HCEC 1CT (cell line): ENCODE measurements around the gene TMEM239.
"Not testable (repeated sequence)": the region's sequence is repeated elsewhere in the genome, so short reads cannot be mapped to it uniquely, and the experiment has no call there.

Source experiments
- DNase-seq: peaks from one replicate; pipeline ENCODE4 v3.0.0-alpha.2; 2017

Gene TMEM239

DNA sequence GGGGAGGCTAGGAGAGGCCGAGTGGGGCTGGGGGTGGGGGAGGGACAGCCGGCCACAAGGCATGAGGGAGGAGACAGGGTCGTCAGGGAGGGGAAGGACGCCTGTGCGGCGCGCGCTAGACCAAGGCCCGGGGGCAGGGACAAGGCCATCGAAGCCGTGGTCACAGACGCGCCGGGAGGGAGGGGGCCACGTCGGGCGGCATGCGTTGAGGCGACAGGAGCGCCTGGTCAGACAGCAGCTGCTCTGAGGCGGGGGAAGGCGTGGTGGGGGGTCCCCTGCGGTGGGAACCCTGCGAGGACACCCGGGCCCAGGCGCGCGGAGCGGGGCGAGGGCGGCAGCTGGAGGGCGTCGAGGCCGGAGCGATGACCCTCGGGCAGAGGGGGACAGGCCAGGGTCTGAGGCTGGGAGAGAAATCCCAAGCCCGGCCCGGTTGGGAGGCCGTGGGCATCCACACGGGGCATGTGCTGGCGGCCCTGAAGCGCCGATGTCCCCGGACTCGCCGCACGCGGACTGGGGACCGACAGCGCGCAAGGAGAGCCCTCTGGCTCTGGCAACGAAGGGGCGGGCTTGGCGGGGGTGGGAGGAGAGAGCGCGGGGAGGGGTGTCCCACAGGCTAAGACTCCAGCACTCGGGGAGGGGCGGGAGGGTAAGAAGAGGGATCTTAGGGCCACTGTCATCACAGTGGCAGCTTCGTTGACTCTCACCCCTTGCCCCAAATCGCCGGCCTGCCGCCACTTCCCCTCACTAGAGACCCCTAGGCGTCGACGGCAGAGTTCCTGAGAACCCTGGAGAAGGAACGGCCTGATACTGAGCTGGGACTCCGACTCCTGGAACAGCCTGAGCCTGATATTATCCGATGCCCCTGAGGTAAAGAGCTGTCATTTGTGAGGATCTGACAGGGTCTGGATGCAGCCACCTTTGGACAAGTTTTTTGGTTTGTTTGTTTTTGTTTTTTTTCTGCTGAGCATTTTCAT is 5.0 kb downstream of the TMEM239 start:
- DNase-seq: no peak

DNA sequence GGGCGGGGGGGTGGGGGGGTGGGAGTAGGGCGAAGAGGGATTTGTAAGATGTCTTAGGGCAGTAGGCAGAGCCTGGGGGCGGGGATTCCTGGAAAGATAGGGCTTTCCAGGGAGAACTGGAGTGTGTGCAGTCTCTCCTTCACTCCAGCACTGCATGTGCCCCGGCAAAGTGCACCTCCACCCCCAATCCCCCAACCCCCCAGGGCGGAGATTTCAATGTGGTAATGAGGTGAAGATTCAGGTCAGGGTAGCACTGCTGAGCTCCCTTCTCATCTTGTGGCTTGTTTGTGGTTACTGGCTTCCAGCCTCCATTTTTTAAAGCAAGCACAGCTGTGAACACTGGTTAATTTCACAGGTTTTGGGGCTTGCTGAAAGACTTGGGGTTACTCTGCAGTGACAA is 5.9 kb downstream of the TMEM239 start:
- no peak for DNase-seq

DNA sequence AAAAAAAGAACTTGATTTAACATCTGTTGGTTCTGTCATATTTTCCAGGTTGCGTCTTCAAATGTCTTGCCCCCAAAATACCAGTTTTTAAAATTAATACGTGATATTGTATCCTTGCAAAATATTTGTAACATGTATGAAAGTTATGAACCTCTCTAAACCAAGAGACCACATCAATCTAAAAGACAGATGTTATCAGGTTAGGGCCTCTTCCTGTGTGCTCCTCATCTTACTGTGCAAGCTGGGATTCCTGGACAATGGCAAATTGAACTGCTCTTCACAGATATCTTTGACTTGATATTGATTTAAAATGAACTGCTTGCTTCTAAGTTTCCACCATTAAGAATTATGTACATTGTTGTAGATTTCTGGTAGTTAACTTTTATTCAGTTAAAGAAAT is 9.6 kb downstream of the TMEM239 start:
- DNase-seq: no peak

DNA sequence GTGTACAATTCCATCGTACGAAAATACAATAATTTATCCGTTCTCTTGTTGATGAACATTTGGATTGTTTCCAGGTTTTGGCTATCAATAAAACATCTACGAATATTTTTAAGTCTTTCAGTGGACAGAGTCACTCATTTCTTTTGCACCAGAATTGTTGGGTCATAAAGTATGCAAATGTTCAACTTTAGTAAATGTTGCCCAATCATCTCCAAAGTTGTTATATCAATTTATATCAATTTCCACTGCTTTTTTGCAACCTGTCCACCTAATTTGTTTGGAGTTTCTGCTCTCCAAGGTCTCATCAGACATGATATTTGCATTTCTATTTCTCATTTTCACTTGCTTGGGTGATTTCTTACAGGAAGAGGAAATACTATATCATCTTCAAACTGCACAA is 10.5 kb downstream of the TMEM239 start:
- DNase-seq: no peak

DNA sequence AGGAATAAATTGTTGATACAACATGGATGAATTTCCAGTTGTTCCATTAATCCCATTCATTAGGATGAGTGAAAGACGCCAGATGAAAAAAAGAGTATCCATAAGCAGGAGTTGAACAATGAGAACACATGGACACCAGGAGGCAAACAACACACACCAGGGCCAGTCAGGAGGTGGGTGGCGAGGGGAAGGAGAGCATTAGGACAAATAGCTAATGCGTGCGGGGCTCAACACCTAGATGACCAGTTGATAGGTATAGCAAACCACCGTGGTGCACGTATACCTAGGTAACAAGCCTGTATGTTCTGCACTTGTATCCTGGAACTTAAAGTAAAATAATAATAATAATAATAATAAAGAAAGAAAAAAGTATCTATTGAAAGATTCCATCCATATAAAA is 13.2 kb downstream of the TMEM239 start:
- no peak for DNase-seq

GRCh38 chr20:2831206-2831605 is 15.0 kb downstream of the TMEM239 start:
- not testable (repeated sequence) for DNase-seq

DNA sequence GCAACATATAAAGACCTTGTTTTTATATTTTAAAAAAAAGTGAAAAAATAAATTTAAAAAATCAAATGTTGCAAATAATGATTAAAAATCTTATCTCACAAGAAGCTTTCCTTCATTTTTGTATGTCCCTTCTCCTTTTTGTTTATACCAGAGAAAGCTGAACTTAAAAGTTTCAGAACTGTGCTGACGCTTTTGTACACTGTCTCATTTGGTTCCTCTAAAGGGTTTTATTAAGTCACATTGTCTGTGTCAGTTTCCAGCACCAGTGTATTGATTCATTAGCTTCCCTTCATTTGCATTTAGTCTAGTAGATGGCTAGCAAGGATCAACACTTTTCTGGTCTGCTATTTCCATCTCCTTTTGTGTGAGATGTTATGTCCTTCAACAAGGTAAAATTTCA is 17.6 kb downstream of the TMEM239 start:
- DNase-seq: no peak

- DNase-seq: no peak
These were observed 18.4 kb downstream of the TMEM239 start for GRCh38 chr20:2834401-2835110.

- DNase-seq: no peak
These were observed 19.2 kb downstream of the TMEM239 start for GRCh38 chr20:2835331-2835796.

DNA sequence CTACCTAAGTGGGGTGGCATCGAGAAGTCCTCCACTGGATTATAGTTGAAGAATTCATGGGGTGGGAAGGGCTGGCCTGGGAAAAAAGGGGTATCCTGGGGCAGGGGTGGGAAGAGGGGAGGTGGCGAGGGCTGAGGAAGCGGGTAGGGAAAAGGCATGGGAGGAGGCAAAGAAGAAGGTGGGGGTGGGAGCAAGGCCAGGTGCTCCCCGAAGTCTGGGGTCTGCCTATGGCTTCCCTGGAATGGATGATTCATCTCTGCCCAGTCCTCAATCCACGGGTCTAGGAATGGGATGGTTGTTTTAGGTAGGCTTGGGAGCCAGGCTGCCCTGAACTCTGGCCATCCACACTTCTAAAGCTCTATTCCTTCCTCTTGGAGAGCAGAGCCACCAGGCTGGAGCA is 19.9 kb downstream of the TMEM239 start:
- no peak for DNase-seq

GRCh38 chr20:2837221-2837960 is 21.2 kb downstream of the TMEM239 start:
- no peak for DNase-seq

DNA sequence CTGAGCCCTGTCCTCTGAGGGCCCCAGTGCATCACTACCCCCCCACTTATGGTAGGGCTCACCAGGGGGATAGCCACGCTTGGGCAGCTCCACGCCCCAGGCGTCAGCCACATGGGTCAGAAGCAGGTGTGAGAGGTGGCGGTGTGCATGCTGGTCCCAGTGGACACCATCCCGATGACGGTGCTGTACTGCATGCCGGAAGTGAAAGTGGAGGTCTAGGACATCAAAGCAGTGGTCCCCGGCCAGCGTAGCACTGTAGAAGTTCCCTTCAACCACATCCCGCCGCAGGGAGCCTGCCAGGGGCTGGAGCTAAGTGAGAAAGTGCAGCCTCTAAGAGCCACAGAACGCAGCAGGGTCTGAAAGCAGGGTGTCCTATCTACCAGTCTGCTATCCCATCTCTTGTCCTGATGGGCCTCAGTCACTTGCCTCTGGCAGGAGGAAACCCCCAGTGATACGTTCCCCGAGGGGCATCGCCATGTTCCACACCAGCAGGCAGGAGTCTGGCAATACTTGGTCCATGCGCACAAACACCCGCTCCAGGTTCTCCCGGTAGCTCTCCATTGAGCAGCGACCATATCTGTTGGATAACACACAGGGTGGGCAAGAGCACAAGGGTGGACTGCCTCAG is 22.1 kb downstream of the TMEM239 start:
- no peak for DNase-seq

GRCh38 chr20:2838847-2839671 is 22.9 kb downstream of the TMEM239 start:
- no peak for DNase-seq

- no peak for DNase-seq
These were observed 23.6 kb downstream of the TMEM239 start for GRCh38 chr20:2839732-2840137.

DNA sequence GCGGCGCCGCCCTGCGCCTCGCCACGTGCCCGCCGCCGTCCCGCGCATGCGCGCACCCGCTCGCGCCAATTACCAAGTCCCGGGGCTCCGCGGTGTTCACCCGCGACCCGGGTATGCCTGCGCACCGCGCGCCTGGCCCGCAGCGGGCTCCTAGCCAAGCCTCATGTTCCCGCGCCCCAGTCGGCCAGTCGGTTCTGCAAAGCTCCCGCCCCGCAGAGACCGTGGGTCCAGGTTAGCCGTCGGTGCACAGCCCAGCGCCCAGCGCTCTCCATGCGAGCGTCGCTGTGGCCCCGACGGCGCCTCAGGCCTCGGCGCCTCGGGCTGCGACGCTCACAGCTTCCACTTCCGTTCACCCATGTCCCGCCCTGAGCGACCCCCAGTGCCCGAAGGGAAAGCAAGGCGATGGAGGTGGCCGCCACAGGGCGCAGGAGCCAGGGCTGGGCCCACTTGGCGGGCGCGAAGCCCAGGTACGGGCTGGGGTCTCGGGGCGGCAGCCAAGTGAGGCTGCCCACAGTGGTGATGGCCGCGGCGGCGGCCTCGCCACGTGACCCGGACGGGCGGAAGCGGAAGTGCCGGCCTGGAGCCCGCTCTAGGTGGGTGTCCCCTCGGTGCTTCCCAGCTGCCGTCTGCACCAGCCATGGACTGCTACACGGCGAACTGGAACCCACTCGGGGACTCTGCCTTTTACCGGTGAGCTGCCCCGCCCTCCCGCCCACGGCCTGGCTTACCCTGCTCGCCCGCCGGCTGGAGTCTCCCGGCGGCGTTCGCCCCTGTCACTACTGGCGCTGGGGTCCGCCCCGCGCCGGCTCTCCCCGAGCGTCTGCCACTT is 24.2 kb downstream of the TMEM239 start, which contains the start of the genes PCED1A and VPS16:
TSS of gene PCED1A (minus strand) at position 518 of the 829 bp plus-strand sequence. CDS start 743 bp downstream, outside the sequence.
TSS of gene VPS16 (plus strand) at position 608 of the 829 bp plus-strand sequence. CDS start at position 638, 30 bp downstream.
- peak; percentile 89 for DNase-seq

DNA sequence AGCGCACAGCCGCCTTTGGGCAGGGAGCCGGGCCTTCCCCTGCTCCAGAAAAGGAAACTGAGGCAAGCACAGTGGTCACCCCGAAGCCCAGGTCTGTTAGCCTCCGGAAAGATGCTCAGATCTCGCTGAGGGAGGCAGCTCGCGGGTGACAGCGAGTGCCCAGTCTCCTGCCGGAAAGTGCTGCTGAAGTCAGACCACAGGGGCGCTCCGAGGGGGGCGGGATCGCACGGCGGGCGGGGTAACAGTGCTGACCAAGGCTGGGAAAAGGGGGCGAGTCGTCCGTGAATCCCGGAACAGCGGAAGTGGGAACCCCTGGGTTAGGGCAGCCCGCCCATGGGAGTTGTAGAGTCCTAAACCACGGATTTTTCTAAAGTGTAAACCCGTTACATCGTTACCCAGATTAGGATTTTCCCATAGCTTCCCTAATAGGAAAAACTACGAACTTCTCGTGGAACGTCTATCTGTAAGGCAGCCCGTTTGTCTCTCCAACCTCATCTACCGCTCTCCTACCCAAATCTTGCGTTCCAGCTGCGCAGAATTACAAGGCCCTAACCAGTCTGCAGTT is 24.9 kb downstream of the TMEM239 start:
- peak; percentile 68 for DNase-seq

GRCh38 chr20:2845607-2846006 is 29.4 kb downstream of the TMEM239 start:
- DNase-seq: no peak

DNA sequence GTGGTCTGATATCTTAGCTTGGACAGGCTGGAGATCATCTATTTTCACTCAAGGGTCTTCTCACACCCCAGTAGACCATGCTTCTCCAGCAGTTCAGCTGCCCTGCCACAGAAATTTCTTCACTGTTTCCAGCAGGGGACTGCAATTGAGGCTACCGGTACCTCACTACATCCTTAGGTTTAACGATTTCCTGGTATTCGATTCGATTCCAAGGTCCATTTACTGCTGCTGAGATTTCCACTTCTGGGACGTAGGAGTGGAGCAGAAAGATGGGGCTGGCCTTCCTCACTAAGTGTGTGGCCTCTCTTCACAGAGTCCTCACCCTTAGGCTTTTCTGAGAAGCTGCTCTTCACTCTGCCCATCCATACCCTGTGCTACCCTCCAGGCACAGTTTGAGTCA is 30.5 kb downstream of the TMEM239 start:
- DNase-seq: no peak

GRCh38 chr20:2847802-2848201 is 31.6 kb downstream of the TMEM239 start:
- no peak for DNase-seq

- DNase-seq: no peak
These were observed 33.4 kb downstream of the TMEM239 start for GRCh38 chr20:2849529-2849928.
